GM19099 (cell line): ENCODE results near the gene USP6NL.

ENCODE experiments used
- POLR2A ChIP-seq: IDR thresholded peaks from 3 replicates; pipeline ENCODE4 v1.6.1; 2011; ENCODE audit warnings: low read depth; ENCODE audit not compliant: insufficient read length; ENCODE audit errors: extremely low read depth

Gene USP6NL

DNA sequence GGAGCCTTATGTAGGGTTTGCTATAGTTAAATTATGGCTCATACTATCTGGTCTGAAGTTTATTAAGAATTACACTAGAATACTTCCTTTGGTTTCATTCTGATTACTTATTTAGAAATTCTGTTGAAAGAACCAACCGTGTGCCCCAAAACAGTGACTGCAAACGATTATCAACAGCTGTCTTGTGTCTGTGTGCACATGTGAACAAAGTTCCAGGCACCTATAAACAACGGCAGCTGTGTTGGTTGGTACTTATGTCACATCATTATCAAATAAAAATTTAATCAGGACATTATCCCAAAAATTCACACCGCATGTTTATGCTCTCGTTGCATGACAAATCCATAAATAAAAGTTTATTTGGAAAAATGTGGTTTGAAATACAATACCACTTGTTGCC lies 80.6 kb downstream of the USP6NL start:
- no peak for TF ChIP-seq POLR2A

DNA sequence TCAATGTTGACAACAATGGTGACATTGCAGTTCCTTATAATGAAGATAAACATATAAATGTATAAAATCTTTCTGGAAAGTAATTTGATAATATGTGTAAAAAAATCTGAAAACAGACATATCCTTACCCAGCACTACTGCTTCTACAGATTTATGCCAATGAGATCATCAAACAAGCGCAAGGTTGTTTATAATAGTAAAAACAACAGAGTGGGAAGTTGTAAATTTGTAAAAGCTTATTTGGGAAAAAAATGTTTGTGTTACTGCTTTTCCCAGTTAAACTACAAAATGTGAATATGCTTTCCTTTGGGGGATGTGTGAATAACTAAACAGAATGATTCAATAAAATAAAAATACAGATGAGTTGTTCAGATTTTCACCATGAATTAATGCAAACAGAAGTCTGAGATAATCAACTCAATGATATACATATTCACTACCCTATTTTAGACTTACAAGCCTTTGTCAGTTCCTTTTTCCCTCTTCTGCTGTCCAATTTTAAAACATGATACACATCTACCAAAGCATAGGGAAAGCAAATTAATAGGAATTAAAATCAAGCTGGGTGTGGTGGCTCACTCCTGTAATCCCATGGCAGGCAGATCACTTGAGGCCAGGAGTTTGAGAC lies 82.1 kb downstream of the USP6NL start:
- TF ChIP-seq POLR2A = no peak

DNA sequence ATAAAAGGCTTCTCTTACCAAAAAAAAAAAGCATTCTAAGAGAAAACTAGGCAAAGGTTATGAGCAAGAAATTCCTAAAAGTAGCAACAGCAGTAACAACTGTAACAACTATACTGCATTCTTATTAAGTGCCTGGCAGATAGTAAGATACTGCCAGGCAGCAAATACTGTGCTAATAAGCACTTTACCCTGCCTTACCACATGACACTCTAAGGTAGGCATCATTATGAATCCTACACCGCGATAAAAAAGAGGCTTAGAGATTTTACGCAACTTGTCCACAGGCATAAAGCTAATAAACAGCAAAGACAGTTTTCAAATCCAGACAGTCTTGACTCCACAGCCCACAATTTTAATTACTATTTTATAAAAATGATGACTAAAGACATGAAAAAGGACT lies 83.2 kb downstream of the USP6NL start:
- TF ChIP-seq POLR2A = no peak

DNA sequence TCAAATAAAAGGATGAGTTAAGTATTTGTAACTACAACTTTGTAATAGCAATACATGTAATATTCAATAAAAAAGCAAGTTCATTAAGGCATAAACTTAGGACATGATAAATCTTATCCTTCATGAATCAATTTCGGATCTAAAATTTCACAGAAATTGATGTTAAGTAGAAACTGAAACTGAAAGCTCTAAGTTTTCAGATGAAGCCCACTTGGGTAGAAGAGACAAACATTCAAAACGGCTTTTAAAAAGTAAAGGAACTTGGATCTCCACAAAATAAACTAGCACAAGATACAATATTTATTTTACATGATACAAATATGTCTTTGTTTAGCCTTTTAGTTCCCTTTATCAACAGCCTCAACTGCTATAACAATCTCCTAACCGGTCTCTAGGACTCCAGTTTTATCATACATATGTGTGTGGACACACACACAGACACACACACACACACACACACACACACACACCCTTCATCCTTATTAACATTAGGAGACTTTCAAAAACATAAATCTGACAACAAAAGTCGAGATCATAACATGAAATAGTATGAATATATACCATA lies 83.7 kb downstream of the USP6NL start:
- TF ChIP-seq POLR2A = no peak

DNA sequence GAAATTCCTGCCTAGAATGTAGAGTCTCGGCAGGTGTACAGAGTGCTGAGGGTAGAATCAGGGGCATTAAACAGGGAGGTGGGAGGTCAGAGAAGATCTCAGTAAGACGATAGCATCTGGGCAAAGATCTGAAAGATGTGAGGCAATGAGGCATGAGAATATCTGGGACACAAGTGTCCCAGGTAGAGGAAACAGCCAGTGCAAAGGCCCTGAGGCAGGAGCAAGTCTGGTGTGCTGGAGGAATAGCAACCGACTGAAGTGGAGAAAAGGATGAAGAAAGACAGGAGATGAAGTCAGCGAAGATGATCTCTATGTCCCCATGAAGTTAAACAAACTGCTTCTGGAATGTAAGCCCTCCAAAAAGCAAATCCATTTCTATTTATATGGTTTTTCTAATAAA lies 84.4 kb downstream of the USP6NL start:
- no peak for TF ChIP-seq POLR2A

DNA sequence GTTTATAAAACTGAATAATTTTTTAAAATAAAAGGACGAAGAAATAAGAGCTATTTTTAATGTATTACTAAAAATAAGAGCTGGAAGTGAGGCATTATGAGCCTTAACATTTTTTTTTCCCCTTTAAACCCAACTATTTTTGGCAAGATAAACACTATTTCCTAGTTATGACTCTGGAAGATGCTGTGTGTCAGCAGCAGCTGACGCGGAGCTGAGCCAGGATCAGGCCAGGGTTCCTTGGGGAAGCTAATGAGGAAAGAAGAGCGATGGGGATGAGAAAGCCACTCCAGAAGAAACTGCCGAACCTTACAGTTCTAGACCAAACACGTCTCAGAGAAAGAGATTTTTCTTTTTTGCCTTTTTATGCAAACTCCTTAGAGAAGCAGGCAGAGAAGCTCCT lies 85.9 kb downstream of the USP6NL start:
- no peak for TF ChIP-seq POLR2A

DNA sequence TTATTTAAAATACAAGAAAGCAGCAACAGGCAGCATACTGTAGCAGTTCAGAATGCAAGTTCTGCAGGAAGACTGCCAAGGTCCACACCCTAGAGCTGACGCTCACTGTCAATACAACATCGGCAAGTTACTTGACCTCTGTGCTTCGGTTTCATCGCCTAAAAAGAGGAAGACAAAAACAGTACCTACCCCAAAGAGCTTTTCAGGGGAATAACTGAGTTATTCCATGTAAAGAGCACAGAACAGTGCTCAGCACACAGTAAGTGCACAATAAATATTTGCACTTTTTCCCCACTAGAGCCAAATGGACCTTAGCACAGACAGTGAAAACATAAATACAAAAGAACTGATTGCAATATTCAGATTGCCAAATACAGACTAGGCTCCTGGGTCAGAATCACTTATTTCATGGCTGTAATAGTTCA lies 88.6 kb downstream of the USP6NL start:
- TF ChIP-seq POLR2A = no peak

DNA sequence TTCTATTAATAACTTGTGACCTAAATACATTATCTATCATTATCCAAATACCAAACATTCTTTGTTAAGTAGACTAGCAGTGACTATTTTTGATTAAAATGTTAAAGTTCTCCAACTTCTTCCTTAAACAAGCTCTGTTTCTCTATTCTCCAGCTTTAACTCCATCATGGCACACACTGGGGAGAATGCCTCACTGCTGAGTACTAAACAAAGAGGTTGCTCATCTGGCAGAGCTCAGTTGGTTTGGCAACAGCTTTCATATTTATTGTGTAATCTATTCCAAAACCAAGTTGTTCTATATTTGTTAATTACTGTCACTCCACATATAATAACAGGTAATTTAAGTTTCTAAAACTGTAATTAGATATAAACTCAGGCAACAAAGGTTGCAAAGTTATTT lies 89.6 kb downstream of the USP6NL start:
- TF ChIP-seq POLR2A = no peak

DNA sequence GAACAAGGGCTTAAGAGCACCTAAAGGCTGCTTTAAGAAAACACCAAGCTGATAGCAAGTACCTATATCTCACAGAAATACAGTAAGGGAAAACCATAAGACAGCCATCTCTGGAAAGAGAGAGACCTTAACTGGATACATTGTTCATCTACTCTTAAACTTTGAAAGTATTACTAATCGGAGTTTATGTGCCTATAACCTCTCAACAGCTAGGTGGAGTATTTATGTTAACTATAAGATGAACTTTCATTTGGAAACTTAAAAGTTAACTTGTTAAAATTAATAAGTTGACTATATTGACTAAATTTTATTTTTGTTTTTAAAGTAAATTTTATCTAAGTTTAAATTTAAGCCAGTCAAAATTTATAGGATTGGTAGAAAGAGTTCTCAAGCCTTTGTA lies 90.6 kb downstream of the USP6NL start:
- no peak for TF ChIP-seq POLR2A

DNA sequence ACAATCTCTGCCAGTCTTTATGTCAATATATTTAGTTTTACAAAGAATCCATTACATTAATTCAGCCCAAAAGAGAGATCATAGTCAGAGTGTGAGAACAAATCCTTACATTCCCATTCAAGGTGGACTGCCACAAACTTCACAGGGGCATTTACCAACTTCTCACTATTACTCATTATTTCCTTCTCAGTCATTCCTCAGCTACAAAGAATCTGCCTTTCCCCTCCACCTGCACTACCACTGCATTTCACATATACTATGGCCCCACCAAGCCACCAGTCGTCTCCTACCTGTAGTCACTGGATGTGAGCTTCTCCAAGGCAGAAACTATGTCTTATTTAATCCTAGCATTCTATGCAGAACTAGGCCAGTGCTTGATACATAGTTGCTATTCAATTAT lies 94.3 kb downstream of the USP6NL start:
- TF ChIP-seq POLR2A = no peak

DNA sequence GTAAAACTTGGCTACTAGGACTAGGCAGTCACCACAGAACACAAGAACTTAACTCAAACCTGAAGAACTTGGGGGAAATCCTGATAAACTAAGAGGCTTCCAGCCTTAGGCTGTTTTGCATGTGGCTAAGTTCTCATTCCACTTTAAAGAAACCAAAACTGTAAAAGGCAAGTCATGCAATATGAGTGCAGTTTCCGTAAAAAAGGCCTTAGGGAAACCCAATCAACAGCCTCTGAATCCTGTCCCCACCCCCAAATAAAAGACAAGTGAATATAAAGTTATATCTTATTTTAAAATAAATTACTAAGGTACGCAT lies 95.1 kb downstream of the USP6NL start:
- no peak for TF ChIP-seq POLR2A

DNA sequence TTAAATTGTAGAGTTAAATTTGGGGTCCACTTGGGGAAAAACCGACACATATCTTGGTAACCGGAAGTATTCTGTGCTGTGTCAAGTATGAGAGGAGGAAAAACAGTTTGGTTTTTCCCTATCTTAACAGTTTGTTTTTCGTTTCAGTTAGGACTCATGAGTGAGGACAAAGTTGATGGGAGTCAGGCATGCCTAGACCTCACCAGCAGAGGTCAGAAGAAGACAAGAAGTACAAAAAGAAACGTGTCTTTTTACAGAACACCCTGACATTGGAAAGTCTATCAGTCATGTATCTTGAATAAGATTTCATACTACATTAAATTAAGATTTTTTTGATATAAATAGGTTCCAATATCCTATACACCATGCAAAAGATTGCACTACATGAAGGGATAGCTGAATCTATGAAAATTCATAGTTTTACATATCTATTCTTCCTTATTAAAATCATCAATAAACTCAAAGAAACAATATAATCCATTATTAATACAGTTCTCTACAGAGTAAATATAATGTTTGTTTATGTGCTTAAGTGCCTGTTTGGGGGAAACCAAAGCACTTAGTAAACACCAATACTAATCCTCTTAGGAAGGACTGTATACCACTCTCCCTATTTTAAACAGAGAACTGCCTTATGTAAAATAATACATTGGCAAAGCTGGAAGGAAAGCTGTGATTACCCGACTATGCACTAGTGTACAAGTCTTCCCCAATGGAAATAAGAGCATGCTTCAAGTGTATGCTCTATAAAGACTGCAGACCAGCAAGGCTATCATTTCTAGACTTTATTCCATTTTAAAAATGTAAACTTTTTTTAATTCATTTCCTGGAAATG lies 95.6 kb downstream of the USP6NL start:
- TF ChIP-seq POLR2A = no peak

DNA sequence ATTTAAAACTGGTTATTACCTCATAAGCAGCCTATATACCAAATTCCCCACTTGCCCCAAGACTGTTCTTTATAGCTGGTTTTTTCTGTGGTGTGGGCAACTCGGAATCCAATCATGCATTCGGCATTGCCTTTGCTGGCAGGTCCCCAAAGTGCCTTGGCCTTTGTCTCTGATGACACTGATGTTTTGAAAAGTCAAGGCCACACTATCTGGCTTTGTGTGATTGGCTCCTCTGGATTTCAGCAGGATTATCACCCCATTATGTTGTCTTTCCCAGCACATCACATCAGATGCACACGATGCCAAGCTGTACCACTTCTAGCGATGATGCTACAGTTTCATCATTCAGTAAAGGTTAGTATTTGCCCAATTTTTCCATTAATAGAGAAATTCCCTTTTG lies 97.7 kb downstream of the USP6NL start:
- TF ChIP-seq POLR2A = no peak

DNA sequence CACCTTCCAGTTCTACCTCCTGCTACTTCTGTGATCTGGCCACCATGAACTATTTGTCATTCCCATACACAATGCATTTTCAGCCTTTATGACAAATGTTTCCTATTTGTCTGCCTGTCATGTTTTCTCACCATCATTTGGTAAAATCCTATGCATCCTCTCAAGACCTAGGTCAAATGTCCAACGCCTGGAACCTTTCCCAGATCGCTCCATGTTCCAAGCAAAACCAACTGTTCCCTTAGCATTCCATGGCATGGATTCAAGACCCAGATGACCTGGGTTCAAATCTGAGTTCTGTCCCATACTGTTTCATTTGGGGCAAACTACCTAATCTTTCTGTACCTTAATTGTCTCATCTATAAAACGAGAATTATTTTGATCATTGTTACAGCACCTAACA lies 98.9 kb downstream of the USP6NL start:
- no peak for TF ChIP-seq POLR2A

DNA sequence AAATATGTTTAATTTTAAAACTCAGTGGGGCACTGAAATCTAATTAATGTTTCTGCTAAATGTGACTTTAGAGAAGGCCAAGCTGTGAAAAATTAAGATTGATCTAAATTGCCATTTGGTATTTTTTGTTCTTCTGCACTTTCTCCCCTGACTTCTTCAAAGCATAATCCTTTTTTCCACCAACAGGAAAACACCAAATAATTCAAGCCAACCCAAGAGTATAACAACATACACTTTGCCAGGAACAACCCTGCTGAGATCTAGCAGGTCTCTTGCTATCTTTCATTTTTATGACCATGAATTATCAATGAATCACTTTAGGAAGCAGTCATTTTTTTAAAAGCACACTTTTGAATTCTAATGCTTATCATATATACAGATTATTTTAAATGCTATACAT lies 100.1 kb downstream of the USP6NL start:
- no peak for TF ChIP-seq POLR2A

DNA sequence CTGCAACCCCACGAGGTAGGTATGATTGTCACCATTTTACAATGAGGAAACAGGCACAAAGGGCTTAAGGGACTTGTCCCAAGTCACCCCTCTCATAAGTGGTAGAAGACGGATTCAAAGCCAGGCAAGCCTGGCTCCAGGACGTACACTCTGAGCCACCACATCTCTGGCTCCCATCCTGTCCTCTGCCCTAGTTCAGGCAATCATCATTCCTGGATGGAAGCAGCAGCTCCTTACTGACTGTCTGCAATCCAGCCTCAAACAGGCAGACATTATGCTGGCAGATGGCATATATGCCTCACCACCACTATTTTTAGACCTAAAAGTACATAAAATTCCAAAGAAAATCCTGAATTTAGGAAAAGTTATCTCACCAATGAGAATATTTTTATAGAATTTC lies 100.7 kb downstream of the USP6NL start:
- TF ChIP-seq POLR2A = no peak
